ENCODE results near the gene TCP11. TPM values are rescaled to one million over a fixed set of nuclear protein-coding genes. Genes with fewer than 3 reads are reported as not detected.
"Not testable (repeated sequence)": the region's sequence is repeated elsewhere in the genome, so short reads cannot be mapped to it uniquely, and the experiment has no call there.

The TCP11 gene
- total RNA-seq, 2 donors from 2014 or later: not detected

- DNase-seq (ENCODE audit: low spot score): no peak
- H3K36me3 ChIP-seq: no peaks in the 10 kb centered on the region
- H3K4me1 ChIP-seq: peaks cover 0 to 6% of the 10 kb centered on the region in 2 donors
- no peaks in the 10 kb centered on the region for H3K9me3 ChIP-seq
- no peak overlapping the region for H3K27ac ChIP-seq
- no peaks in the 10 kb centered on the region for H3K27me3 ChIP-seq
- no peak for TF ChIP-seq CTCF (IDR thresholded peaks at IDR 0.05)
- no peak overlapping the region for H3K4me3 ChIP-seq
Observed at GRCh38 chr6:35145757-35146156, 4.6 kb upstream of the TCP11 start.

GRCh38 chr6:35142588-35143569, 1.7 kb upstream of the TCP11 start:
- no peak for TF ChIP-seq CTCF (IDR thresholded peaks at IDR 0.05)
- no peaks in the 10 kb centered on the region for H3K27me3 ChIP-seq
- H3K4me3 ChIP-seq: no peak overlapping the region
- peaks cover 0 to 14% of the 10 kb centered on the region in 2 donors for H3K4me1 ChIP-seq
- H3K36me3 ChIP-seq: no peaks in the 10 kb centered on the region
- no peaks in the 10 kb centered on the region for H3K9me3 ChIP-seq
- H3K27ac ChIP-seq: no peak overlapping the region
- DNase-seq (ENCODE audit: low spot score): no peak

- no peak for DNase-seq (ENCODE audit: low spot score)
- H3K4me3 ChIP-seq: peak overlapping the region in 1 of 2 donors; percentile 36
- no peaks in the 10 kb centered on the region for H3K27me3 ChIP-seq
- TF ChIP-seq CTCF (IDR thresholded peaks at IDR 0.05): no peak
- H3K9me3 ChIP-seq: no peaks in the 10 kb centered on the region
- H3K4me1 ChIP-seq: peaks cover 0 to 14% of the 10 kb centered on the region in 2 donors
- no peaks in the 10 kb centered on the region for H3K36me3 ChIP-seq
- H3K27ac ChIP-seq: no peak overlapping the region
Observed at GRCh38 chr6:35140639-35141006, 516 bp downstream of the TCP11 start.

GRCh38 chr6:35139924-35140638, 1.1 kb downstream of the TCP11 start:
- no peak overlapping the region for H3K27ac ChIP-seq
- no peak for DNase-seq (ENCODE audit: low spot score)
- H3K4me1 ChIP-seq: peaks cover 0 to 14% of the 10 kb centered on the region in 2 donors

GRCh38 chr6:35139470-35139869, 1.7 kb downstream of the TCP11 start:
- no peaks in the 10 kb centered on the region for H3K36me3 ChIP-seq
- H3K27me3 ChIP-seq: no peaks in the 10 kb centered on the region
- TF ChIP-seq CTCF (IDR thresholded peaks at IDR 0.05): no peak
- H3K4me1 ChIP-seq: peaks cover 0 to 14% of the 10 kb centered on the region in 2 donors
- H3K27ac ChIP-seq: no peak overlapping the region
- no peak for DNase-seq (ENCODE audit: low spot score)
- H3K4me3 ChIP-seq: no peak overlapping the region
- H3K9me3 ChIP-seq: no peaks in the 10 kb centered on the region

More at GRCh38 chr6:35139924-35140638, 1.1 kb downstream of the TCP11 start:
- Histone ChIP-seq H3K27me3 (no peaks in the 10 kb centered on the region), H3K4me3 (no peak overlapping the region), H3K36me3 (no peaks in the 10 kb centered on the region), H3K9me3 (no peaks in the 10 kb centered on the region)
- peak; percentile 78 to 87 for TF ChIP-seq CTCF (IDR thresholded peaks at IDR 0.05)

- not testable (repeated sequence) for H3K9me3 ChIP-seq; H3K36me3 ChIP-seq; H3K27me3 ChIP-seq; DNase-seq (ENCODE audit: low spot score); H3K27ac ChIP-seq; H3K4me3 ChIP-seq
- H3K4me1 ChIP-seq: peaks cover 0 to 14% of the 10 kb centered on the region in 2 donors
Observed at GRCh38 chr6:35138191-35138590, 2.9 kb downstream of the TCP11 start.

Data from right atrium auricular region (tissue), 2 donors.